Gastroesophageal sphincter (tissue), 4 donors: ENCODE data around the gene NUPR2. TPM values are rescaled to one million over a fixed set of nuclear protein-coding genes. Genes with fewer than 3 reads are reported as not detected.
A peak's percentile ranks its signal among the peaks of the same experiment; 100 is the strongest.
"Not testable (repeated sequence)": the region's sequence is repeated elsewhere in the genome, so short reads cannot be mapped to it uniquely, and the experiment has no call there.

Source experiments
- ATAC-seq: fragments of 150-250 bp; one replicate; pipeline ENCODE4 v1.9.1; 2016; ENCODE audit warnings: mild to moderate bottlenecking, moderate library complexity
- H3K27ac ChIP-seq, 4 donors: fragments of 200-600 bp; sonication (generic) in 3 of 4; 1 replicate in 3 of 4; 2 replicates in 1 of 4; pipeline ENCODE4 v1.5.1; 2016 to 2019
- H3K27me3 ChIP-seq: fragments of 200-600 bp; sonication (generic); one replicate; pipeline ENCODE4 v1.5.1; 2019
- H3K36me3 ChIP-seq, 2 donors: fragments of 200-600 bp; sonication (generic); one replicate each; pipeline ENCODE4 v1.5.1; 2019; ENCODE audit warnings: control low read depth in 1 of 2
- H3K4me1 ChIP-seq, 3 donors: fragments of 200-600 bp; sonication (generic); 1 replicate in 2 of 3; 2 replicates in 1 of 3; pipeline ENCODE4 v1.5.1; 2016 to 2019; ENCODE audit warnings: control low read depth in 2 of 3
- H3K4me3 ChIP-seq, 2 donors: fragments of 200-600 bp; sonication (generic); one replicate each; pipeline ENCODE4 v1.5.1; 2019; ENCODE audit warnings: mild to moderate bottlenecking in 1 of 2, moderate library complexity in 1 of 2
- H3K9me3 ChIP-seq, 3 donors: fragments of 200-600 bp; sonication (generic); one replicate each; pipeline ENCODE4 v1.5.1; 2017 to 2019; ENCODE audit warnings: control low read depth in 2 of 3
- EP300 ChIP-seq: sonication (generic); formaldehyde crosslinking; IDR thresholded peaks from one replicate; pipeline ENCODE4 v1.6.1; 2017; ENCODE audit warnings: antibody characterized with exemption, mild to moderate bottlenecking
- POLR2A ChIP-seq, 2 donors: fragments of 450-650 bp; IDR thresholded peaks; one replicate each; pipeline ENCODE4 v1.6.1; 2017; ENCODE audit warnings: antibody characterized with exemption in 2 of 2, mild to moderate bottlenecking in 2 of 2, moderate library complexity in 1 of 2
- POLR2AphosphoS5 ChIP-seq: sonication (generic); formaldehyde crosslinking; IDR thresholded peaks from one replicate; pipeline ENCODE4 v1.6.1; 2017; ENCODE audit warnings: antibody characterized with exemption
- WGBS, 2 donors: methylation state at CpG; one replicate each; pipeline ENCODE4 v1.1.5; 2018; ENCODE audit warnings: low coverage in 1 of 2; 5-methylcytosine and 5-hydroxymethylcytosine counted together
- total RNA-seq, 4 donors: library from RNA; depleted of rRNA; stranded (reverse); fragments of >200 nt; gene quantifications; one replicate each; pipeline ENCODE4 v1.1.0, GENCODE V29; 2016
- TF ChIP-seq, protein P1 (sequence below), 4 experiments: fragments of 200-600 bp in 2 of 4; fragments of 450-650 bp in 2 of 4; sonication (generic) in 1 of 4; IDR thresholded peaks; one replicate each; pipeline ENCODE4 v1.5.1; 2017 to 2019; ENCODE audit warnings: antibody characterized with exemption in 4 of 4, mild to moderate bottlenecking in 2 of 4, moderate library complexity in 2 of 4

NUPR2 gene
- total RNA-seq, 4 donors from 2014 or later, result 0.77 TPM; not detected in 3

DNA sequence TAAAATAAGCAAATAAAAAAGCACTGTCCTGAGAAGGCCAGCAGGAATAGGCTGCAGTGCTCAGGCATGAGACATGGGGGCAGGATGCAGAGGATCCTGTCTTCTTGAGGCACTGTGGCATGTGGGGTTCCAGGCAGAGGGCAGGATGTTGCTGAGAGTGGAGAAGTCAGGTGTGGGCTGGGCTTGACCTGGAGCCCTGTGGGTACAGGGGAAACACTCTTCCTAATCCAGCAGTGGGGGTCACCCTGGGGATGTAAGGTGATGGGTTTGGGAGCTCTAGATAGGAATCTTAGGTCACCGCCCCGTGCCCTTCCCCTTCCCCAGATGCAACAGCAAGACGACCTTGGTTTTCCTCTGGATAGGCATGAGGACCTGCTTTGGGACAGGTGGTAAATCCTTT, 38.5 kb downstream of the NUPR2 start:
- no peak for ATAC-seq
- peaks cover 0 to 48% of the 10 kb centered on the region in 2 donors for H3K36me3 ChIP-seq
- H3K27me3 ChIP-seq, result no peaks in the 10 kb centered on the region
- no peak overlapping the region for H3K4me3 ChIP-seq
- no peaks in the 10 kb centered on the region for H3K9me3 ChIP-seq
- TF ChIP-seq POLR2A (IDR thresholded peaks at IDR 0.05), result no peak
- no peak for TF ChIP-seq POLR2AphosphoS5
- TF ChIP-seq, protein P1, sequence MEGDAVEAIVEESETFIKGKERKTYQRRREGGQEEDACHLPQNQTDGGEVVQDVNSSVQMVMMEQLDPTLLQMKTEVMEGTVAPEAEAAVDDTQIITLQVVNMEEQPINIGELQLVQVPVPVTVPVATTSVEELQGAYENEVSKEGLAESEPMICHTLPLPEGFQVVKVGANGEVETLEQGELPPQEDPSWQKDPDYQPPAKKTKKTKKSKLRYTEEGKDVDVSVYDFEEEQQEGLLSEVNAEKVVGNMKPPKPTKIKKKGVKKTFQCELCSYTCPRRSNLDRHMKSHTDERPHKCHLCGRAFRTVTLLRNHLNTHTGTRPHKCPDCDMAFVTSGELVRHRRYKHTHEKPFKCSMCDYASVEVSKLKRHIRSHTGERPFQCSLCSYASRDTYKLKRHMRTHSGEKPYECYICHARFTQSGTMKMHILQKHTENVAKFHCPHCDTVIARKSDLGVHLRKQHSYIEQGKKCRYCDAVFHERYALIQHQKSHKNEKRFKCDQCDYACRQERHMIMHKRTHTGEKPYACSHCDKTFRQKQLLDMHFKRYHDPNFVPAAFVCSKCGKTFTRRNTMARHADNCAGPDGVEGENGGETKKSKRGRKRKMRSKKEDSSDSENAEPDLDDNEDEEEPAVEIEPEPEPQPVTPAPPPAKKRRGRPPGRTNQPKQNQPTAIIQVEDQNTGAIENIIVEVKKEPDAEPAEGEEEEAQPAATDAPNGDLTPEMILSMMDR (IDR thresholded peaks at IDR 0.05), result no peak
- TF ChIP-seq EP300, result no peak
- H3K4me1 ChIP-seq, result peaks cover 0 to 35% (median 9%) of the 10 kb centered on the region in 3 donors
- H3K27ac ChIP-seq, result no peak overlapping the region
- WGBS, 2 donors, result 93 to 100% methylated on average over 2 to 3 of the region's 3 CpGs

DNA sequence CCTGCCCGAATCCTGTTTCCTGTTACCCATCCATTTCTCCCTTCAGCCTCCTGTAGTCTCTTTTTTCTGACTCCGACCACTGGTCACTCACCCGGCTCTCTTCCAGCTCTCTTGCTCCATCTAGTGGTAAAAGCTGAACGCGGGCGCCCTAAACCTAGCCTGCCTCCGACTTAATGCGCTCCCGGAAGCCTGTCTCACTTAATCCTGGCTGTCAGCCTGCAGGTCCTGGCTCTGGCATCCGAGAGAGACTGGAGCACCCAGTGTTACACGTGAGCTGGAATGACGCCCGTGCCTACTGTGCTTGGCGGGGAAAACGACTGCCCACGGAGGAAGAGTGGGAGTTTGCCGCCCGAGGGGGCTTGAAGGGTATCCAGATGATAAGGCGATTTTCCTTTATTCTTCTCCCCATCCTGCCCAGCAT, 41.8 kb downstream of the NUPR2 start:
- Histone ChIP-seq H3K27me3 (no peaks in the 10 kb centered on the region), H3K4me3 (no peak overlapping the region), H3K4me1 (peaks cover 0 to 19% (median 5%) of the 10 kb centered on the region in 3 donors), H3K9me3 (no peaks in the 10 kb centered on the region), H3K36me3 (peaks cover 0 to 62% of the 10 kb centered on the region in 2 donors), H3K27ac (peak overlapping the region in 3 of 4 donors; percentile 5 to 61 (median 55))
- 0 to 7% methylated on average over 8 of the region's 19 CpGs for WGBS, 2 donors
- ATAC-seq, result peak; percentile 93
- TF ChIP-seq POLR2AphosphoS5 (peak; percentile 57), POLR2A (IDR thresholded peaks at IDR 0.05) (no peak)
- TF ChIP-seq, protein P1 (IDR thresholded peaks at IDR 0.05), result peak; percentile 86 to 94 (median 88)

DNA sequence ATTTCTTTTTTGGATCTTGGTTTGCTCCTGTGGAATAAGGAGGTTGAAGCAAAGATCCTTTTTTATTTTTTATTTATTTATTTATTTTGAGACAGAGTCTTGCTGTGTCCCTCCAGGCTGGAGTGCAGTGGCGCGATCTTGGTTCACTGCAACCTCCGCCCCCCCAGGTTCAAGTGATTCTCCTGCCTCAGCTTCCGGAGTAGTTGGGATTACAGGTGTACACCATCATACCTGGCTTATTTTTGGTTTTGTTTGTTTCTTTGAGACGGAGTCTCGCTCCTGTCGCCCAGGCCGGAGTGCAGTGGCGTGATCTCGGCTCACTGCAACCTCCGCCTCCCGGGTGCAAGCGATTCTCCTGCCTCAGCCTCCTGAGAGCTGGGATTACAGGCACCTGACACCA, 49.8 kb downstream of the NUPR2 start:
- H3K9me3 ChIP-seq, H3K4me3 ChIP-seq, H3K27ac ChIP-seq, H3K27me3 ChIP-seq, ATAC-seq: not testable (repeated sequence)
- 80 to 91% methylated on average over 1 to 9 of the region's 13 CpGs for WGBS, 2 donors
- H3K4me1 ChIP-seq, result peaks cover 0 to 16% (median 5%) of the 10 kb centered on the region in 3 donors
- peaks cover 0 to 61% of the 10 kb centered on the region in 2 donors for H3K36me3 ChIP-seq

Other genes with a start within 250 kb of the NUPR2 start
- gene ZNF713, start 229.0 kb downstream of the NUPR2 start, total RNA-seq, result 1 to 10 TPM; 2.6 to 4.4 (median 3.1) TPM
- gene MRPS17, start 164.5 kb downstream of the NUPR2 start, total RNA-seq, result 10 to 100 TPM; 10.1 to 19.7 (median 13.7) TPM
- gene NIPSNAP2, start 151.8 kb downstream of the NUPR2 start, total RNA-seq, result 100 to 1,000 TPM in 2 of 4 donors, 10 to 100 TPM in 2; 64.2 to 113 (median 97.3) TPM
- 10 to 100 TPM in 1 of 4 donors, 1 to 10 TPM in 3; 6.9 to 13.5 (median 8.6) TPM for gene PSPH, start 65.0 kb downstream of the NUPR2 start, total RNA-seq
- 100 to 1,000 TPM in 2 of 4 donors, 10 to 100 TPM in 2; 88.3 to 138 (median 116) TPM for gene CCT6A, start 64.7 kb downstream of the NUPR2 start, total RNA-seq
- 100 to 1,000 TPM in 1 of 4 donors, 10 to 100 TPM in 3; 84.2 to 117 (median 88.6) TPM for gene SUMF2, start 52.1 kb downstream of the NUPR2 start, total RNA-seq
- gene PHKG1, start 23.5 kb downstream of the NUPR2 start, total RNA-seq, result 1 to 10 TPM in 2 of 4 donors, not detected in 2; 1.9 to 2.1 TPM
- 100 to 1,000 TPM; 221 to 414 (median 339) TPM for gene CHCHD2, start 9.9 kb downstream of the NUPR2 start, total RNA-seq